NCI-H2227 treated with DMSO at 0.1 percent for 48 hours (cell line): ENCODE measurements around the gene GIGYF2.
"Not testable (repeated sequence)": the region's sequence is repeated elsewhere in the genome, so short reads cannot be mapped to it uniquely, and the experiment has no call there.

Experiments
- DNase-seq: peaks from one replicate; lab custom pipeline; 2025; lab: John Stamatoyannopoulos, UW

Gene GIGYF2

GRCh38 chr2:232687382-232688160 is 9.6 kb upstream of the GIGYF2 start:
- no peak for DNase-seq

GRCh38 chr2:232688201-232688600 is 8.9 kb upstream of the GIGYF2 start:
- DNase-seq, result no peak

GRCh38 chr2:232689152-232689910 is 7.8 kb upstream of the GIGYF2 start:
- DNase-seq, result no peak

- not testable (repeated sequence) for DNase-seq
Measured at GRCh38 chr2:232691117-232691516, 6.0 kb upstream of the GIGYF2 start.

- DNase-seq, result no peak
Measured at GRCh38 chr2:232693344-232693743, 3.8 kb upstream of the GIGYF2 start.

- no peak for DNase-seq
Measured at GRCh38 chr2:232696609-232697058, 497 bp upstream of the GIGYF2 start.

GRCh38 chr2:232697807-232698110 is 628 bp downstream of the GIGYF2 start:
- DNase-seq, result no peak

GRCh38 chr2:232698556-232699091 is 1.5 kb downstream of the GIGYF2 start:
- no peak for DNase-seq

- DNase-seq, result no peak
Measured at GRCh38 chr2:232699110-232699509, 2.0 kb downstream of the GIGYF2 start.

GRCh38 chr2:232700154-232700553 is 3.0 kb downstream of the GIGYF2 start:
- DNase-seq, result no peak

- DNase-seq, result no peak
Measured at GRCh38 chr2:232707076-232707475, 9.9 kb downstream of the GIGYF2 start.

- no peak for DNase-seq
Measured at GRCh38 chr2:232713505-232713904, 16.4 kb downstream of the GIGYF2 start.

- DNase-seq, result no peak
Measured at GRCh38 chr2:232714969-232715368, 17.8 kb downstream of the GIGYF2 start.

GRCh38 chr2:232720056-232720455 is 22.9 kb downstream of the GIGYF2 start:
- DNase-seq, result not testable (repeated sequence)

- no peak for DNase-seq
Measured at GRCh38 chr2:232721261-232721660, 24.1 kb downstream of the GIGYF2 start.

GRCh38 chr2:232721882-232722281 is 24.8 kb downstream of the GIGYF2 start:
- no peak for DNase-seq

GRCh38 chr2:232723027-232723426 is 25.9 kb downstream of the GIGYF2 start:
- no peak for DNase-seq

- no peak for DNase-seq
Measured at GRCh38 chr2:232728785-232729184, 31.7 kb downstream of the GIGYF2 start.

GRCh38 chr2:232731470-232731869 is 34.3 kb downstream of the GIGYF2 start:
- no peak for DNase-seq

- no peak for DNase-seq
Measured at GRCh38 chr2:232741294-232741693, 44.2 kb downstream of the GIGYF2 start.

- no peak for DNase-seq
Measured at GRCh38 chr2:232741972-232742371, 44.8 kb downstream of the GIGYF2 start.

- DNase-seq, result no peak
Measured at GRCh38 chr2:232744963-232745362, 47.8 kb downstream of the GIGYF2 start.

- no peak for DNase-seq
Measured at GRCh38 chr2:232748038-232748437, 50.9 kb downstream of the GIGYF2 start.
